Skeletal muscle satellite cell (primary cell): ENCODE results near the gene CACNB4.
"Not testable (repeated sequence)": the region's sequence is repeated elsewhere in the genome, so short reads cannot be mapped to it uniquely, and the experiment has no call there.

ENCODE experiments used
- H3K27me3 ChIP-seq: 2 replicates; pipeline ENCODE4 v1.7.0; 2013; ENCODE audit warnings: low read length; ENCODE audit not compliant: control insufficient read depth, insufficient read depth
- H3K36me3 ChIP-seq: 2 replicates; pipeline ENCODE4 v1.7.0; 2013; ENCODE audit warnings: mild to moderate bottlenecking, control low read depth, low read length; ENCODE audit not compliant: insufficient read depth
- H3K4me1 ChIP-seq: 2 replicates; pipeline ENCODE4 v1.7.0; 2013; ENCODE audit warnings: low read length; ENCODE audit not compliant: control insufficient read depth, insufficient read depth
- H3K4me2 ChIP-seq: 2 replicates; pipeline ENCODE4 v1.7.0; 2013; ENCODE audit warnings: mild to moderate bottlenecking, low read length
- H3K4me3 ChIP-seq: 2 replicates; pipeline ENCODE4 v1.7.0; 2013; ENCODE audit warnings: low read length
- H3K9ac ChIP-seq: 2 replicates; pipeline ENCODE4 v1.7.0; 2013; ENCODE audit warnings: mild to moderate bottlenecking, low read depth, low read length, moderate library complexity
- H3K9me3 ChIP-seq: replicated peaks from 2 replicates; pipeline ENCODE4 v1.7.0; 2013; ENCODE audit warnings: mild to moderate bottlenecking, control low read depth, low read length

CACNB4 gene

DNA sequence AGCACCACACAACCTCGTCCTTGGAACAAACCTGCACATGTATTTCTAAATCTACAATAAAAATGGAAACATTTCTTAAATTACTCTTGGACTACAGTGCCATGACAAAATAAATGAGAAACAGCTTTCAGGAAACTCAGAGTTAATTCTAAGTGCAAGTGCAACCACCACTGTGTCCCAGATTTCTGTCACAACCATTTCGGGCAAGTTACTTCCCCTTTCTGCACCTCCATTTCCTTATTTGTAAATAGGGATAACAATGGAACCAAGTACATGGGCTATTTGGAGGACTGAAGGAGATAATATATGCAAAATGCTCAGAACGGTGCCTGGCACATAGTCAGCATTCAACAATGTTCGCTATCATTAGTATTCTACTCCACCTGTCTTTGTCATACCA is 93.2 kb downstream of the CACNB4 start:
- H3K9ac ChIP-seq, result no peak overlapping the region
- H3K4me1 ChIP-seq, result no peaks in the 10 kb centered on the region
- no peak overlapping the region for H3K4me2 ChIP-seq
- H3K27me3 ChIP-seq, result peaks cover 27% of the 10 kb centered on the region
- H3K36me3 ChIP-seq, result no peaks in the 10 kb centered on the region
- H3K9me3 ChIP-seq, result no peaks in the 10 kb centered on the region
- no peak overlapping the region for H3K4me3 ChIP-seq

GRCh38 chr2:152003283-152003682 is 95.6 kb downstream of the CACNB4 start:
- not testable (repeated sequence) for H3K4me1 ChIP-seq, H3K4me2 ChIP-seq, H3K9me3 ChIP-seq, H3K4me3 ChIP-seq, H3K9ac ChIP-seq, H3K36me3 ChIP-seq
- H3K27me3 ChIP-seq, result peaks cover 21% of the 10 kb centered on the region

DNA sequence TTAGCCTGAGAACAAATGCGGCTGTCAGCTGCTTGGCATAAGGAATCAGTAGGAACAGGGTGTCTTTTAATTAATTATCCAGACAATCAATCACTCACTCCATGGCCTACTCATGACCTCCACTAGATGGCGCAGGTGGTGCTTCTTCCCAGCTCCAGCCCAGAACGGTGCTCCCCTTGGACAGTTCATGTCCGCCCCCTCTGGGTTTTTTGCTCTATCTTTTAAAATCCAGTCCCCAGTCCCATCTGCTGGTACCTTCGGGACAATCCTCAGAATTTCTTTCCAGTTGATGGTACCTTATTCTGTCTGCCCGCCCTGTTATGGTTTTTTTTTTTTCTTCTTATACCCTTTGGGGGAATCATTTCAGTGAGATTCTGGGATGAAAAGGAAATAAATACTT is 99.8 kb downstream of the CACNB4 start:
- Histone ChIP-seq H3K4me3 (no peak overlapping the region), H3K36me3 (no peaks in the 10 kb centered on the region), H3K4me2 (no peak overlapping the region)

DNA sequence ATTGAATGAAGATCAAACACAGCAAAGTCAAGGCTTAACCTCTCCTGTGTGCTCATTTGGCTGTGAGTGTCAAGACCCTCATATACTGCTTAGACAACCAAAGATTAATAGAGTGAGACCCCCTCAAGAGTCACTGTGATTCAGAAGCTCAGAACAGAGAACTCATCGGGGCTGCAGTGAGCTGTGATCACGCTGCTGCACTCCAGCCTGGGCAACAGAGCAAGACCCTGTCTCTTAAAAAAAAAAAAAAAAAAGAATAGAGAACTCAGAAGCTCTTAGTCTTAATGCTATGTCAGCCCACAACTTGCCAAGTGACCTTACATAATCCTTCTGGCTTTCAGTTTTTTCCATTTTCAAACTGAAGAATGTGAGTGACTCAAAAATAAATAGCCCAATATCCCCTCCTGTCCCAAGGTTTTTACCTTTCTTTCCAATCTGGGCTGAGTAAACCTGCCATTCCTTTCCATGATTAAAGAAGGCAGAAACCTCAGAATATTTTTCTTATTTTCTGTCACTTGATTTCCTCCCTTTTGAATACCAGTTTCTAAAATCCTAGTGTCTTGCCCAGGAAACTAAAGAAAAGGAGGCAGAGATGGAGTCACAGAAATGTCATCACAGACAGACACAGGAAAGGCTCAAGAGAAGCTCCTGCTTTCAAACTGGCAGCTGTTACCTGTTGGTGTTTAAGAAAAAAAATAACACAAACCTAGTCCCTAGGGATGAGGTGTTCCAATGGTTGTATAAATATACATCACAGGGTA is 102.4 kb downstream of the CACNB4 start:
- H3K9ac ChIP-seq, result no peak overlapping the region
- no peak overlapping the region for H3K4me2 ChIP-seq
- no peaks in the 10 kb centered on the region for H3K36me3 ChIP-seq
- no peaks in the 10 kb centered on the region for H3K9me3 ChIP-seq
- no peak overlapping the region for H3K4me3 ChIP-seq
- H3K4me1 ChIP-seq, result no peaks in the 10 kb centered on the region
- peaks cover 29% of the 10 kb centered on the region for H3K27me3 ChIP-seq

More for the DNA sequence above, 99.8 kb downstream of the CACNB4 start:
- no peaks in the 10 kb centered on the region for H3K4me1 ChIP-seq
- H3K27me3 ChIP-seq, result peaks cover 31% of the 10 kb centered on the region
- no peaks in the 10 kb centered on the region for H3K9me3 ChIP-seq
- H3K9ac ChIP-seq, result no peak overlapping the region

GRCh38 chr2:151995161-151995557 is 103.7 kb downstream of the CACNB4 start:
- Histone ChIP-seq H3K27me3 (peaks cover 35% of the 10 kb centered on the region), H3K4me3 (no peak overlapping the region), H3K4me1 (no peaks in the 10 kb centered on the region), H3K36me3 (no peaks in the 10 kb centered on the region), H3K4me2 (no peak overlapping the region), H3K9ac (no peak overlapping the region), H3K9me3 (no peaks in the 10 kb centered on the region)

- H3K4me1 ChIP-seq, H3K4me2 ChIP-seq, H3K4me3 ChIP-seq, H3K9me3 ChIP-seq, H3K36me3 ChIP-seq, H3K9ac ChIP-seq: not testable (repeated sequence)
- H3K27me3 ChIP-seq, result peaks cover 45% of the 10 kb centered on the region
These were observed 104.7 kb downstream of the CACNB4 start for GRCh38 chr2:151994178-151994577.

DNA sequence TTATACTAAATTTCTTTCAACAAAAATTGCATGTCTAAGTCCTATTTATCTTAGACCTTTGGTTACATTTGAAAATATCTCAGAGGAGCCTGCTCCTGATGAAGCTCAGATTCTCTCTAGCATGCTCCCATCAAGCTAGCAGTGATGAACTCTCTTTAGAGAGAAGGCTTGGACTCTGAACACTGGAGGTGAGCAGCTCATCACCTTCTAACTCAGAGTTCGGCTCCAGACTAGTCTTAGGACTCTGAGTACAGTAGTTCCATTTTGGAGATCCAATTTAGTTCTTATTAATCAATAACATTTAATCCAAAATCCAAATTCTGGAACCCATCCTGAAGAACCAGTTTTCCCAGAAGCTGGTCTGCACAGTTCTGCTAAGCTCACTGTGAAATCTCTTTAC is 107.8 kb downstream of the CACNB4 start:
- peaks cover 41% of the 10 kb centered on the region for H3K27me3 ChIP-seq
- H3K9ac ChIP-seq, result no peak overlapping the region
- no peak overlapping the region for H3K4me2 ChIP-seq
- no peaks in the 10 kb centered on the region for H3K9me3 ChIP-seq
- no peaks in the 10 kb centered on the region for H3K4me1 ChIP-seq
- no peaks in the 10 kb centered on the region for H3K36me3 ChIP-seq
- H3K4me3 ChIP-seq, result no peak overlapping the region

GRCh38 chr2:151989378-151989777 is 109.5 kb downstream of the CACNB4 start:
- Histone ChIP-seq H3K4me2 (no peak overlapping the region), H3K36me3 (no peaks in the 10 kb centered on the region), H3K4me3 (no peak overlapping the region)

GRCh38 chr2:151987484-151987883 is 111.4 kb downstream of the CACNB4 start:
- Histone ChIP-seq H3K4me3 (no peak overlapping the region), H3K9me3 (no peaks in the 10 kb centered on the region), H3K4me1 (no peaks in the 10 kb centered on the region), H3K4me2 (no peak overlapping the region), H3K9ac (no peak overlapping the region), H3K27me3 (peaks cover 33% of the 10 kb centered on the region), H3K36me3 (no peaks in the 10 kb centered on the region)

More at GRCh38 chr2:151989378-151989777, 109.5 kb downstream of the CACNB4 start:
- peaks cover 39% of the 10 kb centered on the region for H3K27me3 ChIP-seq
- no peak overlapping the region for H3K9ac ChIP-seq
- H3K9me3 ChIP-seq, result no peaks in the 10 kb centered on the region
- H3K4me1 ChIP-seq, result no peaks in the 10 kb centered on the region

DNA sequence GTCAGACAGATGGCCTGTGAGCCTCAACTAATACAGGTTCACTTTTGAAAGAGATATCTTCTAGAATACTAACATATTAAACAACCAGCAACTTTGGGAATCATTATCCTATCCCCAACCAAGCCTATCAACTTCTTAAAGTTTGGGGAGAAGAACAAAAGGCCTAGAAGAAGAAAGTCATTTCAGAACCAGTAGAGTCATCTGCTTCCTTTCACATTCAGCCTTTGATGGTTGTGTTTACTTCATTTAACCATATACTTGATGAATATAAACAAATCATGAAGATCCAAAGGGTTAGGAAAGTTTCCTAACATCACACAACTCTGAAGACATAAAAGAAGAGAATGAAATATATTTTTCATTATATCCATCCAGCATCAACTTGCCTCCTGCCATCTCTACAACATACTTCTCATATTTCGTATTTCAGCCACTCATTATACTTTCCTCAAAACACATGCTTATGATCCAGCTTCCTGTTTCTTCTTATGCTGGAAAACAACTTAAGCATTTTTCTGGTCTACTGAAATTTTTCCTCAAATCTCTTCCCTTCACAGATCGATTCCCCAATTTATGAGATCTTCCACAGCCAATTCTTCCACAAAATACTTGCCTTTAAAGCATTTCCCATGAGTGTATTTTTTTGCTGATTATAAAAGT is 114.3 kb downstream of the CACNB4 start:
- Histone ChIP-seq H3K27me3 (peaks cover 13% of the 10 kb centered on the region), H3K9ac (no peak overlapping the region), H3K4me3 (no peak overlapping the region), H3K36me3 (no peaks in the 10 kb centered on the region), H3K4me1 (no peaks in the 10 kb centered on the region), H3K4me2 (no peak overlapping the region), H3K9me3 (no peaks in the 10 kb centered on the region)

GRCh38 chr2:151983221-151983620 is 115.6 kb downstream of the CACNB4 start:
- Histone ChIP-seq H3K27me3 (peaks cover 7% of the 10 kb centered on the region), H3K36me3 (no peaks in the 10 kb centered on the region), H3K4me2 (no peak overlapping the region), H3K4me3 (no peak overlapping the region), H3K9ac (no peak overlapping the region), H3K9me3 (no peaks in the 10 kb centered on the region), H3K4me1 (no peaks in the 10 kb centered on the region)

- Histone ChIP-seq H3K9ac (no peak overlapping the region), H3K4me1 (no peaks in the 10 kb centered on the region), H3K36me3 (no peaks in the 10 kb centered on the region), H3K9me3 (no peaks in the 10 kb centered on the region), H3K4me3 (no peak overlapping the region), H3K4me2 (no peak overlapping the region), H3K27me3 (no peaks in the 10 kb centered on the region)
These were observed 117.0 kb downstream of the CACNB4 start for GRCh38 chr2:151981886-151982285.
